GM23338 (cell line): ENCODE data around the gene DDX5.

ENCODE experiments used
- CREB1 ChIP-seq: fragments of 250-450 bp; sonication (Bioruptor Pico); IDR thresholded peaks from 2 replicates; pipeline ENCODE4 v1.5.0; 2020; ENCODE audit warnings: low read depth, mild to moderate bottlenecking, moderate library complexity
- CTCF ChIP-seq, 2 experiments: fragments of 200-600 bp in 1 of 2; sonication (generic) in 1 of 2; conservative IDR thresholded peaks; 2 replicates each; pipeline versions ENCODE4 v1.5.1 to v1.6.1; 2016 to 2017; ENCODE audit warnings: antibody characterized with exemption in 2 of 2, low read depth in 2 of 2, mild to moderate bottlenecking in 2 of 2, moderate library complexity in 1 of 2
- ETS1 ChIP-seq: IDR thresholded peaks from 2 replicates; pipeline ENCODE4 v1.6.1; 2016; ENCODE audit warnings: antibody characterized with exemption
- EZH2 ChIP-seq: fragments of 200-600 bp; sonication (generic); IDR thresholded peaks from one replicate; pipeline ENCODE4 v1.8.0; 2017; ENCODE audit warnings: antibody characterized with exemption, mild to moderate bottlenecking, low read depth; ENCODE audit not compliant: unreplicated experiment
- EZH2phosphoT487 ChIP-seq: fragments of 200-600 bp; sonication (generic); IDR thresholded peaks from one replicate; pipeline ENCODE4 v1.8.1; 2018; ENCODE audit warnings: antibody characterized with exemption; ENCODE audit not compliant: unreplicated experiment
- JUNB ChIP-seq: IDR thresholded peaks from one replicate; pipeline ENCODE4 v1.6.1; 2016; ENCODE audit warnings: antibody characterized with exemption; ENCODE audit not compliant: unreplicated experiment
- NANOG ChIP-seq: IDR thresholded peaks from 2 replicates; pipeline ENCODE4 v1.6.1; 2016; ENCODE audit warnings: antibody characterized with exemption, borderline replicate concordance
- POLR2AphosphoS5 ChIP-seq: IDR thresholded peaks from 2 replicates; pipeline ENCODE4 v1.6.1; 2016; ENCODE audit warnings: antibody characterized with exemption, low read depth
- REST ChIP-seq: IDR thresholded peaks from one replicate; pipeline ENCODE4 v1.6.1; 2018; ENCODE audit warnings: antibody characterized with exemption; ENCODE audit not compliant: unreplicated experiment
- STAT1 ChIP-seq: IDR thresholded peaks from one replicate; pipeline ENCODE4 v1.6.1; 2016; ENCODE audit warnings: antibody characterized with exemption; ENCODE audit not compliant: unreplicated experiment
- ZNF331 ChIP-seq: fragments of 250-450 bp; sonication (Bioruptor Pico); IDR thresholded peaks from 2 replicates; pipeline ENCODE4 v1.5.0; 2020; ENCODE audit warnings: low read depth, mild to moderate bottlenecking, moderate library complexity
- ZNF462 ChIP-seq: fragments of 250-450 bp; sonication (Bioruptor Pico); IDR thresholded peaks from 2 replicates; pipeline ENCODE4 v1.5.0; 2020; ENCODE audit warnings: mild to moderate bottlenecking, moderate library complexity

GRCh38 chr17:64502809-64503208 is 3.3 kb downstream of the DDX5 start:
- no peak for TF ChIP-seq CTCF (conservative IDR thresholded peaks at IDR 0.05; ENCODE audit: low read depth in 2 of 2)
- no peak for TF ChIP-seq POLR2AphosphoS5
- no peak for TF ChIP-seq EZH2
- no peak for TF ChIP-seq CREB1 (CRISPR knock-in tag)
- TF ChIP-seq REST: no peak
- TF ChIP-seq JUNB: no peak
- no peak for TF ChIP-seq STAT1
- no peak for TF ChIP-seq EZH2phosphoT487
- TF ChIP-seq ETS1: no peak
- TF ChIP-seq NANOG: no peak
- TF ChIP-seq ZNF331 (CRISPR knock-in tag): no peak
- no peak for TF ChIP-seq ZNF462 (CRISPR knock-in tag)
